NB4 (cell line): ENCODE measurements around the gene CREB3L2.

Experiments
- CTCF ChIP-seq: IDR thresholded peaks from one replicate; pipeline ENCODE4 v1.5.1; 2012; ENCODE audit warnings: low read depth, low read length
- POLR2A ChIP-seq: IDR thresholded peaks from 2 replicates; pipeline ENCODE4 v1.6.1; 2011; ENCODE audit warnings: mild to moderate bottlenecking; ENCODE audit not compliant: insufficient read length; ENCODE audit errors: extremely low read depth

- TF ChIP-seq CTCF (peak; percentile 59), POLR2A (no peak)
Measured at GRCh38 chr7:137903382-137904169, 98.3 kb downstream of the CREB3L2 start.
